Measurements from ENCODE around the gene GALK2.

The GALK2 gene

DNA sequence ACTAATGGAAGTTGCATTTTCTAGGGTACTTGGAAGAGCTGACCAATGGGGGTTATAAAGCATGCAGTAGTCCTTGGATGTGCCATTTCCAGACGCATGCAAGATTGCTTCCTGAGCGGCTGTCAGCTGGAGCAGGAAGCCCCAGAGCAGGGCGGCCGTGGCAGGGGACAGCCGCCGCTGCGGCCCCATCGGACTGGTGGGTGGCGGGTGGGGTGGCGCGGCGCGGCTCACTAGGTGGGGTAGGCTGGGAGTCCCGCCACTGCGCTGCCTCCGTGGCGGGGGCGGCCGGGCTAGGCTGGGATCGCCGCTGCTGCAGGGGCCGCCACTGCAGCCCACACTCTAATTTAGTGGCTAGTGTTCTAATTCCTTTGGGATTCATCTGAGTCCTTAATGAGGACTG is 196.4 kb downstream of the GALK2 start:
- no peak for DNase-seq

DNA sequence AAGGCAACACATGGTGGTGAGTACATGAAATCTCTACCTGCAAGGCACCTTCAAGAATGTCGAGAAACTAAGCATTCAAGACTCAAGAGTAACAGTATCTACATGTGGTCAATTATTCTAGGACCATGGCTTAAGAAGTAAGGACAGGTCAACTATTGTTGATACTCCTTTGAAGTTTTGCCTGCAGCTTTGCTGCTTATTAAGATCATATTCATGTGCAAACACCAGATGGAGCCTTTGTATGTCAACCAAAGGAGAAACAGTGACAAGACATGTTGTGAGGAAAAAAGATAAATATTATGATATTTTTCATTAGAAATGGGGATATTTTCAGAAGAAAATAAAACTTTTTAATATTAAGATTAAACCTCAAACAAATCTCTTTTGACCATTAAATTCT is 200.7 kb downstream of the GALK2 start:
- DNase-seq = peak; percentile 0

DNA sequence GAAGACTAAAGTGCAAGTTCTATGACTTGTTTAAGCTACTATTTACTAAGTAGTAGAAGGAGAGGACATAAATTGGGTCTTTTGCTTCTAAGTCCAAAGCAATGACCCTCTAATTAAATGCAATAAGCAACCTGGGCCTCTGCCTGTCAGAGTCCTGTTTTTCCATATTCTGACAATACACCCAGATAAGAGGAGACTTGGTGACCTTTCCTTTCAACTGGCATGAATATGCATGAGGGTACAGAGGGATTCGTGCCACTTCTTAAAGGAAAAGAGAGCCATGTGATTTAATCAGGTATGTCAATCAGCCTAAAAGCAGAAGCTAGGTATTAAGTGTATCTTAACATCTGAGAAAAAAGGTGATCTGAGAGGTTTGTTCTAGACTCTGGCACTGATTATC is 202.3 kb downstream of the GALK2 start:
- DNase-seq = no peak

DNA sequence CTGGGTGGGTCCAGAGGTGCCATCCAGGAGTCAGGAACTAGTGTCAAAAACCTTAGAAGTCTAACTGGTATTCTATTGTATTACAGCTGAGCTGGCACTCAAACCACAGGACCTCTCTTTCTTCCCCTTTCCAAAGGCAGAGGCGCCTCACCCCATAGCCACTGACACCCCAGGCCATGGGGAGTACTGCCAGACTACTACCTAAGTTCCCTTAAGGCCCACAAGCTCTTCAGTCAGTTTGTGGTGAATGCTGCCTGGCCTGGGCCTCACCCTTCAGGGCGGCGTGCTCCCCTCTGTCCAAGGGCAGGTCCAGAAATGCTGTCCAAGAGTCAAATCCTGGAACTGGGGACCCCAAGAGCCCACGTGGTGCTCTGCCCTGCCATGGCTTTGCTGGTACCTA is 209.9 kb downstream of the GALK2 start:
- DNase-seq = no peak

DNA sequence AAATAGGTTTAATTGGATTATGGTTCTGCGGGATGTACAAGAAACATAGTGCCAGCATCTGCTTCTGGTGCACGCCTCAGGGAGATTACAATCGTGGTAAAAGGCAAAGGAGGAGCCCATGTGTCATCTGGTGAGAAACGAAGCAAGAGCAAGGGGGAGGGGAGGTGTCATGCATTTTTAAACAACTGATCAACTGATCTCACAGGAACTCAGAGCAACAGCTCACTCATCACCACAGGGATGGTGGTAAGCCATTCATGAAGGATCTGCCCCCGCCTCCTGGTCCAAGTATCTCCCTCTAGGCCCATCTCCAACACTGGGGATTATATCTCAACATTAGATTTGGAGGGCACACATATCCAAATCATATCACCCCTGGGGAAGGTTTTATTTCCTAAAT is 210.9 kb downstream of the GALK2 start:
- no peak for DNase-seq
